ENCODE results near the gene STKLD1.

The STKLD1 gene

DNA sequence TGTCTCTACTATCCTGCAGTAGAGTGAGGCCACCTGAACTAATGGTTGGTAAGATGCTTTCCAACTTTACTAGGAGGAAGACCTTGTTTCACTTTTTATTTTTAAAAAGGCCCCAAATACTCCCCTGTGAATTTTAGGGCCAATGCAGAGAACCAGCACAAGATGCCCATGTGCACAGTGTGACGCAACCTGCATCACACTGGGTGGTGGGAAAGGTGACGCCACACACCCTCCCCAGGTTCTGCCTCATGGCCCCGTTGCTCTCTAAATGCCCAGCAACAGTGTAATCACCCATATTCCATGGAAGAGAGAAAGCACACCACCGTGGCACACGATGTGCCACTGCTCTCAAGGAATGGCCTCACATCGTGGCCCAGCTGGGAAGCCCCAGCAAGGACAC lies 6.7 kb upstream of the STKLD1 start:
- Histone ChIP-seq H3K4me3 (ENCODE audit: low read length, poor library complexity, severe bottlenecking) (peak overlapping the region; percentile 74), H3K79me2 (ENCODE audit: insufficient read depth, low read length) (peaks cover 98% of the 10 kb centered on the region), H3K36me3 (ENCODE audit: insufficient read depth, low read length) (peaks cover 46% of the 10 kb centered on the region; the same call in 1 of the 2 replicates)

DNA sequence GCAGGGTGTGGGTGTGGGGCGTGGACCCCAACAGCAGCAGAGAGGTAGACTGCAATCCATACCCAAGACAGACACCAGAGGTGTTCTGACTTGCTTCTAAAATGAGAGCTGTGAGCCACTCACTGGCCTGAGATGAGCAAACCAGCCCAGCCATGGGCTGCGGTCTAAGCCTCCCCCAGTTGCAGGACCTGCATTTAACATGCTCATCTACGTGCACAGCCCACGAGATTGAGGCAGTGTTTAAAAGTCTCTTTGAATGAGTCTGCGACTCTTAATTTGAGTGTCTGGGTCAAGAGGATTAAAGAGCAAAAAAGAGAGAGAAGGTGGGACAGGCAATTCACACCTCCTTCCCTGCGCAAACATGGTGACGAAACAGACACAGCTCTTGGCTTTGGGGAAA lies 6.2 kb upstream of the STKLD1 start:
- Histone ChIP-seq H3K4me2 (ENCODE audit: low read depth, low read length, poor library complexity, severe bottlenecking) (peak overlapping the region; percentile 96), H2AFZ (ENCODE audit: low read length) (no peak overlapping the region), H3K4me3 (ENCODE audit: low read length, poor library complexity, severe bottlenecking) (peak overlapping the region; percentile 74), H3K9me2 (replicated peaks; ENCODE audit: low read depth, low read length) (no peaks in the 10 kb centered on the region), H3K36me3 (ENCODE audit: insufficient read depth, low read length) (peaks cover 41% of the 10 kb centered on the region; the same call in 1 of the 2 replicates), H3K9ac (ENCODE audit: low read depth, low read length, poor library complexity, severe bottlenecking) (peak overlapping the region; percentile 66), H3F3A (ENCODE audit: low read depth) (peaks cover 16% of the 10 kb centered on the region), H3K4me1 (ENCODE audit: insufficient read depth, low read length, poor library complexity, severe bottlenecking) (peaks cover 60% of the 10 kb centered on the region), H3K9me3 (ENCODE audit: insufficient read depth, low read depth, low read length) (no peaks in the 10 kb centered on the region), H3K27me3 (ENCODE audit: insufficient read depth, low read length, poor library complexity, severe bottlenecking) (no peaks in the 10 kb centered on the region), H3K79me2 (ENCODE audit: insufficient read depth, low read length) (peaks cover 100% of the 10 kb centered on the region), H4K20me1 (ENCODE audit: insufficient read depth, low read length, poor library complexity, severe bottlenecking) (peaks cover 97% of the 10 kb centered on the region)
- TF ChIP-seq CTCF (conservative IDR thresholded peaks at IDR 0.05; ENCODE audit: low read length): no peak
- no peak for TF ChIP-seq EZH2phosphoT487 (IDR thresholded peaks at IDR 0.05; ENCODE audit: borderline replicate concordance)

More for the DNA sequence above, 6.7 kb upstream of the STKLD1 start:
- TF ChIP-seq CTCF (conservative IDR thresholded peaks at IDR 0.05; ENCODE audit: low read length) (no peak), EZH2phosphoT487 (IDR thresholded peaks at IDR 0.05; ENCODE audit: borderline replicate concordance) (no peak)
- Histone ChIP-seq H3K4me1 (ENCODE audit: insufficient read depth, low read length, poor library complexity, severe bottlenecking) (peaks cover 60% of the 10 kb centered on the region), H3K9ac (ENCODE audit: low read depth, low read length, poor library complexity, severe bottlenecking) (peak overlapping the region; percentile 66), H4K20me1 (ENCODE audit: insufficient read depth, low read length, poor library complexity, severe bottlenecking) (peaks cover 92% of the 10 kb centered on the region), H2AFZ (ENCODE audit: low read length) (no peak overlapping the region), H3K4me2 (ENCODE audit: low read depth, low read length, poor library complexity, severe bottlenecking) (peak overlapping the region; percentile 96), H3K9me2 (replicated peaks; ENCODE audit: low read depth, low read length) (no peaks in the 10 kb centered on the region), H3F3A (ENCODE audit: low read depth) (peaks cover 16% of the 10 kb centered on the region), H3K27me3 (ENCODE audit: insufficient read depth, low read length, poor library complexity, severe bottlenecking) (no peaks in the 10 kb centered on the region), H3K9me3 (ENCODE audit: insufficient read depth, low read depth, low read length) (no peaks in the 10 kb centered on the region)

GRCh38 chr9:133370685-133371084 lies 5.5 kb upstream of the STKLD1 start:
- Histone ChIP-seq H3K27me3 (ENCODE audit: insufficient read depth, low read length, poor library complexity, severe bottlenecking) (no peaks in the 10 kb centered on the region), H3K4me2 (ENCODE audit: low read depth, low read length, poor library complexity, severe bottlenecking) (peak overlapping the region; percentile 96), H3K4me3 (ENCODE audit: low read length, poor library complexity, severe bottlenecking) (peak overlapping the region; percentile 74), H3K4me1 (ENCODE audit: insufficient read depth, low read length, poor library complexity, severe bottlenecking) (peaks cover 60% of the 10 kb centered on the region), H3K36me3 (ENCODE audit: insufficient read depth, low read length) (peaks cover 34% of the 10 kb centered on the region; the same call in 1 of the 2 replicates), H4K20me1 (ENCODE audit: insufficient read depth, low read length, poor library complexity, severe bottlenecking) (peaks cover 98% of the 10 kb centered on the region), H2AFZ (ENCODE audit: low read length) (no peak overlapping the region), H3F3A (ENCODE audit: low read depth) (peaks cover 16% of the 10 kb centered on the region), H3K9me3 (ENCODE audit: insufficient read depth, low read depth, low read length) (no peaks in the 10 kb centered on the region), H3K9me2 (replicated peaks; ENCODE audit: low read depth, low read length) (no peaks in the 10 kb centered on the region), H3K9ac (ENCODE audit: low read depth, low read length, poor library complexity, severe bottlenecking) (peak overlapping the region; percentile 66), H3K79me2 (ENCODE audit: insufficient read depth, low read length) (peaks cover 100% of the 10 kb centered on the region)
- TF ChIP-seq CTCF (conservative IDR thresholded peaks at IDR 0.05; ENCODE audit: low read length) (no peak), EZH2phosphoT487 (IDR thresholded peaks at IDR 0.05; ENCODE audit: borderline replicate concordance) (no peak)

Measured in Loucy (cell line).